NOMO-1 (cell line): ENCODE results near the gene AZIN2.
"Not testable (repeated sequence)": the region's sequence is repeated elsewhere in the genome, so short reads cannot be mapped to it uniquely, and the experiment has no call there.

ENCODE experiments used
- DNase-seq, 2 experiments: peaks; one replicate each; lab custom pipeline; 2025; ENCODE audit not compliant: unreplicated experiment in 2 of 2; lab: John Stamatoyannopoulos, UW

The AZIN2 gene

DNA sequence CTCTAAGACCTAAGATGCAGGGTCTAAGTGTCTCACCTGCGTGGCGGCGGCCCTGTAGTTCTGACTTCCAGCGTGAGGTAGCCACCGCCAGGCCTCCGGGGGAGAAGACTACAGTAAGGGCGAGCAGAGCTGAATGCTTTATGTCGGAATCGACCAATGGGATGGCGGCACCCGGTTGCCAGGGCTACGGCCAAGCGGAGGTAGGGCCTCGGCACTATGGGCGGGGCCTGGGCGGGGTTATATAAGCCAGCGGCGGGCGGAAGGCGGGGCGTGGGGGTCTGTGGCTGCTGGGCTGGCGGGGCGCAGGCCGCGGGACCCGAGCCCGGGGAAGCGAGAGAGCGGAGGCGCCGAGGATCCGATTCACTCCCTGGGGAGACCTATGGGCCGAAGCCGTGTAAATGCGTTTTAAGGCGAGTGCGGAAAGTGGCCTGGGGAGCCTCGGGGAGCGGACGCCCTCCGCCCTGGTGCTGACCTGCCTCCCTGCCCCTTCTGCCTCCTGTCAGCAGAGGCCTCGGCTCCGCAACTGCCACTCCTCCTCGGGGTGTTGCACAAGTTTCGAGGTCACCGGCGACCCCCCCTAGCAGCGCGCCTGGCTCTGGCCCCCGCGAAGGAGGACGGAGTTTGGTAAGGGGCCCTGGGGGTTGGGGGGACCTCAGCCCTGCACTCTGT lies at the start of gene AZIN2:
Gene AZIN2 (plus strand): TSS at position 269 of the 669 bp plus-strand sequence. CDS start 1,097 bp downstream, outside the sequence.
- peak; percentile 83 to 91 for DNase-seq

- peak; percentile 74 to 83 for DNase-seq
Measured at GRCh38 chr1:33031506-33031905, 49.4 kb upstream of the AZIN2 start.

- peak; percentile 88 to 97 for DNase-seq
Measured at GRCh38 chr1:33032126-33032869, 48.7 kb upstream of the AZIN2 start.

GRCh38 chr1:33036051-33036525 lies 44.9 kb upstream of the AZIN2 start:
- peak; percentile 18 to 20 for DNase-seq

GRCh38 chr1:33036526-33037503 lies 44.1 kb upstream of the AZIN2 start, which contains the start of gene AK2:
Gene AK2, minus strand, starts transcription at chr1:33036883. Its CDS starts 55 bp downstream, at chr1:33036828.
- DNase-seq, result peak; percentile 99 to 100

DNA sequence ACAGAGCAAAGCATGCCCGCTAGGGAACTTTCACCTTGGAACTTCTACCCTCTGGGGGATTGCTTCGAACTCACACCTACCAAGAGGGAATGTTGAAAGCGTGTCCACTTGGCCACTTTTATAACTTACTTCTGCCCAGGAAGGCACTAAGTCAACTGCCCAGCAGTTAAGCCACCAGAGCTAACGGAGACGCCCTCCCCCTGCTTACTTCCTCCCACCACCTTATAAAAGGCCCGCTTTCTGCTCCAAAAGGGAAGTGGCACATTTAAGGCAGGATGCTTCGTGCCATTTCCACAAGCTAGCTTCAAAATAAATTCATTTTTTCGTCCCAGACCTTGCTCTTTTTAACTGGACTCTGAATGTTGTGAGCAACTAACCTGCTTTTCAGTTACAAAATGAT lies 41.1 kb upstream of the AZIN2 start:
- DNase-seq, result peak; percentile 87 to 90

GRCh38 chr1:33041026-33041425 lies 39.9 kb upstream of the AZIN2 start:
- DNase-seq, result no peak

- no peak for DNase-seq
Measured at GRCh38 chr1:33042831-33043230, 38.1 kb upstream of the AZIN2 start.

DNA sequence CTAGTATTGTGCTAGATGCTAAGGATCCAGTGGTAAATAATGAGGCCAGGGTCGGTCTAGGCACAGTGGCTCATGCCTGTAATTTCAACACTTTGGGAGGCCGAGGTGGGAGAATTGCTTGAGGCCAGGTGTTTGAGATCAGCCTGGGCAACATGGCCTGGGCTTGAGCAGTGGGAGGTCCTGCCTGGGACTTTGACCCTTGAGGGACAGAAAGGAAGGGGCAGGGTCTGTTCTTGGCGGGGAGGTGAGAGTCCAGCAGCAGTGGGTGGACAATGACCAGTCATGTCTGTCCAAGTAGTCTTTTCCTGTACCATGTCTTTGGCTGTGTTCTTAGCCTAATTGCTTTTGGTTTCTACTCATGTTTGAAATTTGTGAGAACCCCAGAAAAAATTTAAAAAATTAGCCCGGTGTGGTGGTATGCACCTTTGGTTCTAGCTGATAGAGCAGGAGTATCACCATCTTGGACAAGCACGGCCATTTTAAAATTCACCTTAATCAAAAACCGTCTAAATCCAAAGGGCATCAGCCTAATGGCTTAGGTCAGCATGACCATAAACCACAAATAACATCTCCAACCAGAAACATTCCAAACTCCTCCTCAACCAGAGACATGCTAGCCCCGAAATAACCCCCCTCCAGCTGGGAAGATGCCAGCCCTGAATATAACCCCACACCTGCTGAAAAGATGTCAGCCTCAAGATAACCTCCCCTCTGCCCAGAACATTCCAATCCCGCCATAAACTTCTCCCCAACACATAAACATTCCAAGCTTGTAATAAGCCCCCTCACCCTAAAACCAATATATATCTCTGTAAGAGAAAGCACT lies 37.5 kb upstream of the AZIN2 start:
- DNase-seq, result no peak

DNA sequence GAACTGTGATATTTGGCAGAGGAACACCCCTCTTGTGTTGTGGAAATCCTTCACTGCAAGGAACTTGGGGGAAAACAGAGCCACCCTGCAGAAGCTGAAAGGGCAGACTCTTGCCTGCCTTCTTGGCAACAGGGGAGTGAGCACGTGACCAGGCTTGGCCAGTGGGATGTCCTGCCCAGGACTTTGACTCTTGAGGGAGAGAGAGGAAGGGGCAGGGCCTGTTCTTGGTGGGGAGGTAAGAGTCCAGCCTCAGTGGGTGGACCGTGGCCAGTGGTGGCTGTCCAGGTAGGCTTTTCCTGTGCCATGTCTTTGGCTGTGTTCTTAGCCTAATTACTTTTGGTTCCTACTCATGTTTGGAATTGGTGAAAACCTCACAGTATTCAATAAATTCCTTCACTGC lies 35.7 kb upstream of the AZIN2 start:
- DNase-seq, result peak in 1 of 2 experiments; percentile 10

DNA sequence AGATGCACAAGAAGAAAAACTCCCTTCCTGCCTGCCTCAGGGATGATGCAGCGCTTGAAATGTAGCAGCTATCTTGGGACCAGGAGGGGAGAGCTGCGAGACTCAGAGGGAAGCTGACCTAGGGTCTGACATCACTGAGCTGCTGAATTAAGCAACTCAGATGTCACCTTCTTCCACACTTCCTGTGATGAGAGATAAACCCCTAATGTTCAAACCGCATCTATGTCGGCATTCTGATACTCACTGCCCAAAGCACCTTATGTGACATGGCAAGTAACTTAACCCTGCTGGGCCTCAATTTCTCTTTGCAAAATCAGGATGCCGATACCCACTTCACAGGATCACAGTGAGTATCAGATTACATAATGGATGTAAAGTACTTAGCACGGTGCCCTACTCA lies 35.1 kb upstream of the AZIN2 start:
- DNase-seq, result peak; percentile 57 to 87

GRCh38 chr1:33046234-33046633 lies 34.7 kb upstream of the AZIN2 start:
- DNase-seq, result not testable (repeated sequence)

GRCh38 chr1:33047290-33047689 lies 33.7 kb upstream of the AZIN2 start:
- DNase-seq, result no peak

GRCh38 chr1:33047839-33048305 lies 33.1 kb upstream of the AZIN2 start:
- DNase-seq, result no peak

DNA sequence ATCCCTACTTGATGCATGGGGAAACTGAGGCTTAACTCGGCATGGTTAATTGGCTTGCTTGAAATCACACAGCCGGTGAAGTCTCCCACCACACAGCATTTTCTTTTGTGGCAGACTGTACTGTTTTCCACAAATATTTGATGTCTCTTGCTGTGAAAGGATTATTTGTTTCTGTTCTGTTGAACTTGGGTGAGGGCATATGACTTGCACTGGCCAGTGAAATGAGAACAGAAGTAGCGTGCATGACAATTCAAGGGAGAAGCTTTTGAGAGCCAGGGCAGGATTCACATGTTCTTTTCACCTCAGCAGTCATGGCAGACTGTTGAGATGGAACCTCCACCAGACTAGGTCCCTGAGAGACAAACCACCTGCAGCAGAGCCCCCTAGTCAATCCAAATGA lies 32.5 kb upstream of the AZIN2 start:
- DNase-seq, result no peak

DNA sequence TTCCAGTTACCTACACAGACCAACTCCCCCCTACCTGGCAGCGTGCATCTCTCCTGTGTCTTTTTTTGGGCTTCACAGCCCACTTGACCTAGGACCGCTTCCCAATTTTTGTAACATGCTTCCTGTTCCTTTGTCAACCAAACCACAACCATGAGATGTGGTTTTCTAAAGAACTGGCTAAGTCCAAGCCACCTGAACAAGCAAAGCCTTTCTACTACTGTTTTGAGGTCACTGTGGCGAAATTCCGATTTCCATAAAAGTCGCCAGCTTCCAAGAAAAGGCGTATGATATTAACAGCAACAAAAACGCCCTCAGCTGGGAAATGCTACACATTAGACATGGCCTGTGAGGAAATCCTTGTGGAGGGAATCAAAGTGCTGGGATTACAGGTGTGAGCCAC lies 31.6 kb upstream of the AZIN2 start:
- DNase-seq, result peak; percentile 39 to 53

DNA sequence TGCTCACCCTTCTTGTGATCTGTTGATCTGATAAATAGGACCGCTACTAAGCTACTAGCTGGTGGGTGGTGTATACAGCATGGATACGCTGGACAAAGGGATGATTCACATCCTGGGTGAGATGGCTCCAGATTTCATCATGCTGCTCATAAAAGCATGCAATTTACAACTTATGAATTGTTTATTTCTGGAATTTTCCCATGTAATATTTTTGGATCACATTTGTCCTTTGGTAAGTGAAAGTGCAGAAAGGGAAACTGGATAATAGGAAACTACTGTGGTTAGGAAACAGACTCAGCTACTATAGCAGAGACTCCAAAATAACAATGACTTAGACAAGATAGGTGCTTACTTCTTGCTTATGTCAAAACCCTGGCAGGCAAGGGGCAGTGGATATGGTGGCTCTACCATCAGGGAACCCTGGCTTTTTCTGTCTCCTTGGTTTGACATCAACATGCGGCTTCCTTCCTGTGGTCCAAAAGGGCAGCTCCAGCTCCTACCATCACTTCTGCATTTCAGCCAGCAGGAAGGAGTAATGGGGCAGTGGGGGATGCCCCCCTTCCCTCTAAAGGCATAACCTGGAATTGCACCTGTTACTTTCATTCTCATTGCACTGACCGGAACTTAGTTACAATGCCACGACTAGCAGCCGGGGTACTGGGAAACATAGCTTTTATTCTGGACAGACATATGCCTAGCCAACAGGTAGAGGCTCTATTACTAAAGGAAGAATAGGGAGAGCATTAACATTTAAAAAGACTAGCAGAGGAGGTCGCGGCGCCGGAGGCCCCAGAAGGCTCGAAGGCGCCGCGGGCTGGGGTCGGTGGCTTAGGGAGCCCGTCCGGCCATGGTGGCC lies 30.5 kb upstream of the AZIN2 start:
- DNase-seq, result peak; percentile 53 to 54

DNA sequence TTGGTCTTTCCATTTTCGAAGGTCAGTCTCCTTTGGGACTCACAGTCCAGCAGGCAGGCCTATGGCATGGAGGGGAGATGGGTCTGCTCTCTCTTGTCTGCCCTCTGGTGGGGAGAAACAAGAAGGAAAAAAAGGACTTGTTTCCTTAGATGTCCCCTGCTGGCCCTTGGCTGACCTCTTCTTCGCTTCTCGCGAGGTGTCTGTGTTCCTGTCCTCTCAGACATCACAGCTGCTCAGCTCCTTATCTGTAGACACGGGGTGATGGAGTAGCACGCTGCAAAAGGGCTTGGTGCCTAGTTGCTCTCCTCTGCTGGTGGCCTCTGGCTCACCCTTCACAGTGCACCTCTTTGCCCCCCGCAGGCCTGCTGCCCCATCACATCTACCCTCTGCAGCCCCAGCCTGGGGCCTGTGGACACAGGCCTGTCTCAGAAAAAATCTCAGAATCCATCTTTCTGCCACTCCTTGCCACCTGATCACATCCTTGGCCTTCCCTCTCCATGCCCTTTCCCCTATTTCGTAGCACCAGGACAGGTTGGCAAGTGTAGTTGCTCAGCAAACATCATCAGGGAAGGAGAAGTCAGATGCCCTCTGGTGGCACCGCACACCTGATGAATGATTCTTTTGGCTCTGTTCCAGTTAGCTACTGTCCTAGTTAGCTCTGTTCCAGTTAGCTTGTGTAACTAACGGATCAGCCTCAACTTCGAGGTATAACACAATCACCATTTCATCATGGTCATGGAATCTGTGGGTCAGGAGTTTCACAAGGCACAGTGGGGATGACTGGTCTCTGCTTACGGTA lies 25.5 kb upstream of the AZIN2 start:
- peak; percentile 45 to 64 for DNase-seq
